Putamen (tissue), 1 donor: ENCODE data around the gene BRAF.
"Not testable (repeated sequence)": the region's sequence is repeated elsewhere in the genome, so short reads cannot be mapped to it uniquely, and the experiment has no call there.

Experiments
- DNase-seq: peaks from one replicate; pipeline ENCODE4 v3.0.0-alpha.2; 2016; ENCODE audit warnings: low spot score

Gene BRAF

GRCh38 chr7:140679186-140679585 lies 245.5 kb downstream of the BRAF start:
- DNase-seq = no peak

DNA sequence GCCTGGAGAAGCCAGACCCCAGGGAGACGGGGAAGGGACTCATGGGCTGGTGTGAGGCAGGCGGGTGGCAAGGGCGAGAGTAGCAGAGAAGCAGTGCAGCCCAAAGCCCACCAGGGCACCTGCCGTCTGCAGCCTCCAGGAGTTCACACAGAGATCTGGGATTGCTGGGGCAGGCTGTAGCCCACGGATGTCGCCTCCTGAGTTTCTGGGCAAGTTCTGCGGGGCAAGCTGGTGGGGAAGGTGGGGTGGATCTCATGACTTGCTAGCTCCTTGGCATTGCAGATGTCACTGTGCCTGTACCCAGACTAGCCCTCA lies 246.0 kb downstream of the BRAF start:
- no peak for DNase-seq

GRCh38 chr7:140678081-140678815 lies 246.5 kb downstream of the BRAF start:
- no peak for DNase-seq

- no peak for DNase-seq
Measured at GRCh38 chr7:140677496-140677895, 247.2 kb downstream of the BRAF start.

DNA sequence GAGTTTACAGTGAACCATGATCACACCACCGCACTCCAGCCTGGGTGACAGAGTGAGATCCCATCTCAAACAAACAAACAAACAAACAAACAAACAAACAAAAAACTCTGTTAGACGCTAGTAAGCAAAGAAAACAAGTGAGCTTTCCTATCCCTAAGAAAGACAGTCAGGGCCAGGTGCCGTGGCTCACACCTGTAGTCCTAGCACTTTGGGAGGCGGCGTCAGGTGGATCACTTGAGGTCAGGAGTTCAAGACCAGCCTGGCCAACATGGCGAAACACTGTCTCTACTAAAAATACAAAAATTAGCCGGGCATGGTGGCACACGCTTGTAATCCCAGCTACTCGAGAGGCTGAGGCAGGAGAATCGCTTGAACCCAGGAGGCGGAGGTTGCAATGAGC lies 247.8 kb downstream of the BRAF start:
- not testable (repeated sequence) for DNase-seq

DNA sequence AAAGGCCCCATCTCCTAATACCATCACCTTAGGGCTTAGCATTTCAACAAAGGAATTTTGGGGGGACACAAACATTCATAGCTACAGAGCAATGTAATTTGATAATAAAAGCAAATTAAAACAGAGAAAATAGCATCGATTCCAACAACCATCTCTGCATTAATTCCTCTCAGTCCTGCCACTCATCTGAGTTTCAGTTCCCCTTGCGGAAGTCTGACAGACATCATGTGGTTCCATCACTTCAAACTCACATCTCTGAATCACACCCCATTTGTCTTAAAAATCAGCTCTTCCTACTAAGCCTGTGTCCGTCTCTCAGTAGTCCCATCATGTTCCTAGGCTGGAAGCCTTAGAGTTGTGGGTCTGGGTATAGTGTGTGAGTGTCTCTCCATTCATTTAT lies 248.4 kb downstream of the BRAF start:
- no peak for DNase-seq

- no peak for DNase-seq
Measured at GRCh38 chr7:140675726-140676125, 249.0 kb downstream of the BRAF start.

DNA sequence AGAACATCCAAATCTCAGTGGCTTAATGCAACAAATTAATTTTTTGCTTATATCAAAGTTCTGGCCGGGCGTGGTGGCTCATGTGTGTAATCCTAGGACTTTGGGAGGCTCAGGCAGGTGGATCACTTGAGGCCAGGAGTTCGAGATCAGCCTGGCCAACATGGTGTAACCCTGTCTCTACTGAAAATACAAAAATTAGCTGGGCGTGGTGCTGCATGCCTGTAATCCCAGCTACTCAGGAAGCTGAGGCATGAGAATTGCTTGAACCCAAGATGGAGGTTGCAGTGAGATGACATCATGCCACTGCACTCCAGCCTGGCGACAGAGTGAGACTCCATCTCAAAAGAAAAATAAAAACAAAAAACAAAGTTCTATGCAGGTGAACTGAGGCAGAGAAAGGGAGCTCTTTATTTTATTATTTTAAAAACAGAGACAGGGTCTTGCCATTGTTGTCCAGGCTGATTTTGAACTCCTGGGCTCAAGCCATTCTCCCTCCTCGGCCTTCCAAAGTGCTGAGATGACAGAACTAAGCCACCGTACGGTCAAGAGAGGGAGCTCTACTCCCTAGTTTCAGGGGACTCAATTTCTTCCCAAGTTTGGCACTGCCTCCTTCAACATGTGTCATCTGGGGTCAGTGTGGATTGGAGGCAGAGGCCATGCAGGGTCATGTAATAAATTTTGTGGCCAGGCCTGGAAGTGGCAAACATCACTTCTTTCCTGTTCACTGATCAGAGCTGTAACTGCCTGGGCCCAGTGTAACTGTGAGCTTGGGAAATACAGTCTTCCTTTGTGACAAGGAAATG lies 249.6 kb downstream of the BRAF start:
- DNase-seq = peak; percentile 62

- DNase-seq = no peak
Measured at GRCh38 chr7:140674356-140674800, 250.4 kb downstream of the BRAF start.

DNA sequence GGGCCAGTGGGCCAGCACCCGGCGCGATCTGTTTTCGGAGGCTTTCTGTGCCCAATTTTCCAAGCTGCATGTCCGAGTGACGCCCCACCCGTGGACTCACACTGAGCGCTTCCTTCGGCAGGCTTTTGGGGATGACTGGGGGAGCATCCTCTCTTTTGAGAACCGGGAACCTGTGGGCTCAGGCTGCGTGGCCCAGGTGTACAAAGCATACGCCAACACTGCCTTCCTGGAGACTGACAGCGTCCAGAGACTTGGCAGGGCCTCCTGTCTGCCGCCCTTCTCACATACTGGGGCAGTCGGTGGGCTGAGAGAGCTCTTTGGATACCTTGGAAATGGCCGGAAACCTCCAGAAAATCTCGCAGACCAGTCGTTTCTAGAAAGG lies 251.0 kb downstream of the BRAF start:
- DNase-seq = no peak

GRCh38 chr7:140673063-140673773 lies 251.5 kb downstream of the BRAF start:
- DNase-seq = peak; percentile 63

DNA sequence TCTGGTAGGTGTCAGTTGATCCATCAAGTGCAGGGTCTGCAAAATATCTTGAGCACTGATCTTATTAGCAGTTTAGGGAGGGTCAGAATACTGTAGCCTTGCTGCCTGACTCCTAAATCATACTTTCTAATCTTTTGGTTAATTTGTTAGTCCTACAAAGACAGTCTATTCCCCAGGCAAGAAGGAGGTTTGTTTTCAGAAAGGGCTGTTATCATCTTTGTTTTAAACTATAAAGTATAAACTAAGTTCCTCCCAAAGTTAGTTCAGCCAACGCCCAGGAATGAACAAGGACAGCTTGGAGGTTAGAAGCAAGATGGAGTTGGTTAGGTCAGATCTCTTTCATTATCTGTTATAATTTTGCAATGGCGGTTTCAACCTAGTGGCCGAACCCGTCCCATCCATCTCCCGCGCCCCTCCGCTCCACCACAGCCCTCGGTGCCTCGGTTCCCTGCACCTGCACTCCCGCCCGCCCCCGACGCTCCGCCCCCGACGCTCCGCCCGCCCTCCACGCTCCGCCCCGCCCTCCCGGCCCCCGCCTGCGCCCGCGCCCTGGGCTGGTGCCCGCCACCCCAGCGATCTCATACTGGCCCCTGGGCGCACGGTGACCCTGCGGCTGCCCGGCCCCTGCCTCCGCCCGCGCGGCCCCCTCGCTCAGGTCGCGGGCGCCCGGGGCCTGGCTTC lies 252.2 kb downstream of the BRAF start, which contains the start of gene ADCK2:
TSS of gene ADCK2 (plus strand) at position 564 of the 681 bp plus-strand sequence. CDS start 386 bp downstream, outside the sequence.
- peak; percentile 59 for DNase-seq

DNA sequence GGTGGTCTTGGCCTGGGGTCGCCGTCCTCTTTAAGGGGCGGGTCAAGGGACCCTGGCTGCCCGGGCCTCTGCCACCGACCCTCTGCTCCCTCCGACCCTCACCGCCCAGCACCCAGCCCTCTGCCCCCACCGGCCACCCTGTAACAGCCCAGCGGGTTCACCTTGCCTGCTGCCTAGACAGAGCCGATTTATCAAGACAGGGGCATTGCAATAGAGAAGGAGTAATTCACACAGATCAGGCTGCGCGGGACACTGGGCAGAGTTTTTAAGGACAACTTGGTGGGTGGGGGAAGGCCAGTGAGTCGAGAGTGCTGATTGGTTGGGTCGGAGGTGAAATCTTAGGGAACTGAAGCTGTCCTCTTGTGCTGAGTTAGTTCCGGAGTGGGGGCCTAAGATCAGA lies 252.8 kb downstream of the BRAF start:
- no peak for DNase-seq

DNA sequence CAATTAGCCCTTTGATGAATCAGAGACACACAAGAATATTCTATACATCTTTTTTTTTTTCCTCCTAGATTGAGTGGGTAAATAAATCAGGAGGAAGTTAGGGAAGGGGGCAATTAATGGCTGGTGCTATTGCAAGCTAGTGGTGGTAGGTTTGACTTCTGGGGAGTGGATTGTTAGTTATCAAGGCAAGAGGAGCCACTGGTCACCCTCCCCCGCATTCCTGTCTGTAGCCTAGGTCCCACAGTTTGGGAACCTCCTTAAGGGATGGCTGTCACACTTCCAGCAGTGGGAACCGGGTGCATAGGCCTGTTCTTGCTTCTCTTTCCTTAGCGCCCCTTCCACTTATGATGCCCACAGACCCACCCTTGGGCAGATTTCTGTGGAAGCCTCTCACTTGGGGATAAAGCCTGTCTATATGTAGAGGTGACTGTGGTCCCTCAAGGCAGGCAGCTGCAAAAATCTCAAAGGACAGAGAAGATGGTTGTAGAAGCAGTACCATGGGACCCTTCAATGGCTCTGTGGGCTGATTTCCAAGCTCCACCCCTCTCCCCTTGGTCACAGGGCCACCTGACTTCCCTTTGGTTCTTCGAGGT lies 254.3 kb downstream of the BRAF start:
- DNase-seq = no peak

DNA sequence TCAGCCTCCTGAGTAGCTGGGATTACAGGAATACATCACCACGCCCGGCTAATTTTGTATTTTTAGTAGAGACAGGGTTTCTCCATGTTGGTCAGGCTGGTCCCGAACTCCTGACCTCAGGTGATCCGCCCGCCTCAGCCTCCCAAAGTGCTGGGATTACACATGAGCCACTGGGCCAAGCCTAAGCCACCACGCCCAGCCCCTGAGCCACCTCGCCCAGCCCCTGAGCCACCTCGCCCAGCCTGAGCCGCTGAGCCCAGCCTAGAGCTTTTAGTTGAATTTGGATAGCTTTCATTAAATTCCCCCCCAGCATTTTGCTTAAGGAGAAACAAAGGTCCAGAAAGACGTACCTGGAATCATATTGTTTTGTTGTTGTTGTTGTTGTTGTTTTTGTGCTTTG lies 254.9 kb downstream of the BRAF start:
- not testable (repeated sequence) for DNase-seq

GRCh38 chr7:140669352-140669751 lies 255.4 kb downstream of the BRAF start:
- no peak for DNase-seq
